ENCODE results near the gene P2RX6.

GRCh38 chr22:21030621-21031544, 15.9 kb downstream of the P2RX6 start:
- TF ChIP-seq BHLHE40 (IDR thresholded peaks at IDR 0.05; ENCODE audit: low read depth, low read length) (no peak), CTCF (conservative IDR thresholded peaks at IDR 0.05; ENCODE audit: low read depth, low read length) (no peak)
